Astrocyte of the spinal cord (primary cell): ENCODE measurements around the gene S100A14.
A peak's percentile ranks its signal among the peaks of the same experiment; 100 is the strongest.
"Not testable (repeated sequence)": the region's sequence is repeated elsewhere in the genome, so short reads cannot be mapped to it uniquely, and the experiment has no call there.

Experiments
- DNase-seq: peaks from one replicate; pipeline ENCODE4 v3.0.0; 2011; ENCODE audit warnings: low read depth, low spot score
- H3K4me3 ChIP-seq: 2 replicates; pipeline ENCODE4 v1.5.1; 2011; ENCODE audit warnings: low read depth, mild to moderate bottlenecking, low read length, moderate library complexity
- in situ Hi-C: cut with HindIII; loops from 2 replicates; pipeline ENCODE4 v1.10.0; 2017; ENCODE audit warnings: low sequenced_read_pairs
- TF ChIP-seq, protein P1 (sequence below): IDR thresholded peaks from 2 replicates; pipeline ENCODE4 v1.5.1; 2012; ENCODE audit warnings: low read depth, mild to moderate bottlenecking, low read length, inconsistent platforms

S100A14 gene

DNA sequence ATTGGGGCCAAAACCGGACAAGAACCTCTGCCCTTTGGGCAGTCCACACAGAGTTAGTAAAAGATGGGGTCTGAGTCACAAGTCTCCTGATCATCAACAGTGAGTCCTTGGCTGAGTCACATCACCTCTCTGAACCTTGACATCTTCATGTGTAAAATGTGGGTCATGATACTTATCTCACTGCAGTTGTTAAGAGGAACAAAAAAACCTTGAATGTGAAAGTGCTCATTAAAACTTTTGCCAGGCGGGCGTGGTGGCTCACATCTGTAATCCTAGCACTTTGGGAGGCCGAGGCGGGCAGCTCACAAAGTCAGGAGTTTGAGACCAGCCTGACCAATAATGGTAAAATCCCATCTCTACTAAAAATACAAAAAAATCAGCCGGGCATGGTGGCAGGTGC lies 18.9 kb downstream of the S100A14 start:
- peak; percentile 32 for DNase-seq
- no peak overlapping the region for H3K4me3 ChIP-seq
- in situ Hi-C loops = no loop called here
- TF ChIP-seq, protein P1, sequence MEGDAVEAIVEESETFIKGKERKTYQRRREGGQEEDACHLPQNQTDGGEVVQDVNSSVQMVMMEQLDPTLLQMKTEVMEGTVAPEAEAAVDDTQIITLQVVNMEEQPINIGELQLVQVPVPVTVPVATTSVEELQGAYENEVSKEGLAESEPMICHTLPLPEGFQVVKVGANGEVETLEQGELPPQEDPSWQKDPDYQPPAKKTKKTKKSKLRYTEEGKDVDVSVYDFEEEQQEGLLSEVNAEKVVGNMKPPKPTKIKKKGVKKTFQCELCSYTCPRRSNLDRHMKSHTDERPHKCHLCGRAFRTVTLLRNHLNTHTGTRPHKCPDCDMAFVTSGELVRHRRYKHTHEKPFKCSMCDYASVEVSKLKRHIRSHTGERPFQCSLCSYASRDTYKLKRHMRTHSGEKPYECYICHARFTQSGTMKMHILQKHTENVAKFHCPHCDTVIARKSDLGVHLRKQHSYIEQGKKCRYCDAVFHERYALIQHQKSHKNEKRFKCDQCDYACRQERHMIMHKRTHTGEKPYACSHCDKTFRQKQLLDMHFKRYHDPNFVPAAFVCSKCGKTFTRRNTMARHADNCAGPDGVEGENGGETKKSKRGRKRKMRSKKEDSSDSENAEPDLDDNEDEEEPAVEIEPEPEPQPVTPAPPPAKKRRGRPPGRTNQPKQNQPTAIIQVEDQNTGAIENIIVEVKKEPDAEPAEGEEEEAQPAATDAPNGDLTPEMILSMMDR = no peak

DNA sequence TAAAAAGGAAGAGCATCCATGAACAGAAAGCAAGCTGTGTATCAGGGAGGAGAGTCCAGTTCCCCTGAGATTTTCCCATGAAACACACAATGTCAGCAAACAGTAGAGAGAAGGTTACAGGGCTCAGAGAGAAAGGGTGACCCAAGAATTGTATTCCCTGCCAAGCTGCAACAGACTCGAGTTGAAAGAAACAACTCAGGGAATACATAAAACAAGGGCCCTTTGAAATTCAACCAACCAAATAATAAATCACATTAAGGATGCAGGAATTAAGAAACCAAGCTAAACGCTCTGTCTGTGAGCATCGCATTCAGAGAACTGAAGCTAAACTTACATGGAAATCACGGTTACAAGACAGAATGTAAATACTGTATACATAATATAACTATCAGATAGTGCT lies 23.4 kb downstream of the S100A14 start:
- TF ChIP-seq, protein P1 = no peak
- H3K4me3 ChIP-seq = no peak overlapping the region
- DNase-seq = no peak
- in situ Hi-C loops = no loop called here

DNA sequence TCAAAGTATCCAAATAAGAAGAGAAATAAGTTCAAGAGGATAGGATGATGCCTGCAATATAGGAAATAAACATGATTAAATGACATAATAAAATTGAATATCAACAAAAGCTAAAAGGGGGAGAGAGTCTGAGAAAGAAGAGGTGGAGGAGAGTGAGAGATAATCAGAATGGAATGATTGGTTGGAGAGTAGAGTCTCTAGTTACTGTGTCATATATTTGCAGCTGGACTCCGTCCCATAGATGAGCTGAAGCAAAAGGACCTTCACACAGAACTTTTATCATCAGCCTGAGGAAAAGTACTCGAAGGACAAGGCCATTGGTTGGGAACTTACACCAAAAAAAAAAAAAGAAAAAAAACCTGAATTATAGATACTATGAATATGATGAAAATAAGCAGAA lies 27.6 kb downstream of the S100A14 start:
- in situ Hi-C loops = no loop called here
- no peak overlapping the region for H3K4me3 ChIP-seq
- TF ChIP-seq, protein P1 = no peak
- no peak for DNase-seq

DNA sequence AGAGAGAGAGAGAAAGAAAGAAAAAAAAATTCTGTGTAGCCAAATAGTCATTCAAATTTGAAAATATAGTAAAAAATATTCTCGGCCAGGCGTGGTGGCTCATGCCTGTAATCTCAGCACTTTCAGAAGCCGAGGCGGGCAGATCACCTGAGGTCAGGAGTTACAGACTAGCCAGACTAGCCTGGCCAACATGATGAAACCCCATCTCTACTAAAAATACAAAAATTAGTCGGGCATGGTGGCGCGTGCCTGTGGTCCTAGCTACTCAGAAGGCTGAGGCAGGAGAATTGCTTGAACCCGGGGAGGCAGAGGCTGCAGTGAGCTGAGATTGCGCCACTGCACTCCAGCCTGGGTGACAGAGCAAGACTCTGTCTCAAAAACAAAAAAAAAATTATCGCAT lies 28.1 kb downstream of the S100A14 start:
- DNase-seq, in situ Hi-C loops, H3K4me3 ChIP-seq: not testable (repeated sequence)

DNA sequence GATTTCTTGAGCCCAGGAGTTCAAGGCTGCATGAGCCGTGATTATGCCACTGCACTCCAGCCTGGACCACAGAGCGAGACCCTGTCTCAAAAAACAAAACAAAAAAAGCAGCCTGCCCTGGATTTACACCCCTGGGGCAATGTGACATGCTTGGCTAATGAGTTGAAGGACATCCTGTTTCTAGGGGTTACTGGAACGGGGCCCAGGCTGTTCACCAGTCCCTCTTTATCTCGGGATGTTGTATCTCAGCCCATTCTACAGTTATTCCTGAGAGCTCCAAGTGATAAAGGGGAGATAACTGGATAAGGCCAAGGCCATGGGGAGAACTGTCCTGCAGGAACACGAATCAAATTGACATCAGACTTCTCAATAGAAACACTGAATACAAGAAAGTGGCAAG lies 28.8 kb downstream of the S100A14 start:
- in situ Hi-C loops = no loop called here
- H3K4me3 ChIP-seq = no peak overlapping the region
- no peak for DNase-seq
- TF ChIP-seq, protein P1 = no peak

DNA sequence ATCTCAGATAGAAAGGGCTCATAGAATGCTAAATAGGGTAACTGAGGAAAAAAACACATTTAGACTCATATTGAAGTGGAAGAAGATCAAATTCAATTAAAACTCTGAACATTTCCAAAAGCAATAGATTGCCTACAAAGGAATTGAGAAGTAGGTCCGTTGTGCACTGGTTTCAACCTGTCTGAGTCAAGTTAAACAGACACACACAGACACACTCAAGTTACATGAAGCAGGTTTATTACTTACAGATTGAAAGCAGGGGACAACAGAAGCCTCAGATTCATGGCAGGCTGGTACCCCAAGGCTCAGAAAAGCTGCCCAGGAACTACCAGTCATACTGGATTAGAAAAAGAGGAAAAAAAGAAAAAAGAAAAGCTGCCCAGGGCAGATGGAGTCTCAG lies 29.8 kb downstream of the S100A14 start:
- in situ Hi-C loops = no loop called here
- DNase-seq = no peak
- H3K4me3 ChIP-seq = no peak overlapping the region
- TF ChIP-seq, protein P1 = no peak

DNA sequence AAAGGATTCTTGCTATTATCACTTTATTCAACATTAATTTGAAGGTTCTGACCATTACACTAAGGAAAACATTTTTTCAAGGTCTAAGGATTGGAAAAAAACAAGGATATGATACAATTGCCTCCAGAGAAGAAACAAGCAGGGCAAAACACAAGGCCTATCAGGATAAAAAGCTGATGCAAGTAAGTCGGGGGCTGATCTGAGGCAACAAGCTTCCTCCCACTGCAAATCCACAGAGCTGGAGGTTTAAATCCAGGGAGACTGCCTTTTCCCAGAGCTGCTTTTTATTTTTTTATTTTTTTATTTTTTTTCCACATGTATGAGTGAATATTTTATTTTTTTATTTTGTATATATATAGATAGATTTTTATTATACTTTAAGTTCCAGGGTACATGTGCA lies 31.1 kb downstream of the S100A14 start:
- TF ChIP-seq, protein P1 = no peak
- no peak overlapping the region for H3K4me3 ChIP-seq
- in situ Hi-C loops = no loop called here
- no peak for DNase-seq
